ENCODE results near the gene BCAS3.
"Not testable (repeated sequence)": the region's sequence is repeated elsewhere in the genome, so short reads cannot be mapped to it uniquely, and the experiment has no call there.

Gene BCAS3

DNA sequence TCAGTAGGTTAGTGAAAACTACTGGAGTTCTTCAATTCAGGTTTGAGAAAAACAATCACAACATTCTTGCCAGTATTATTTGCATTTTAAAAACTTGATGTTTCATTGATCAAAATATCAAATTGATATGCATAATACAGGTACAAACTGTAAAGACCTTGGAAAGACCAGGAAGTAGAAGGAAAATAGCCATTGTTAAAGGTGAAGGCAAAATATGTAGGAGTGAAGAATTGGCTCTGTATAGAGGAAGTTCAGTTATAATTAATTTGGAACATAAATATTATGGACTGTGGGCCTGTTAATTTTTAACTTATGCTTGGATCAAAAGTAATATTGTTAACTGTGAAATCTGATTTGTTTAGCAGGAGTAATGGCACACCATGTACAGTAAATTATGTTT is 112.6 kb downstream of the BCAS3 start:
- TF ChIP-seq, protein P1, sequence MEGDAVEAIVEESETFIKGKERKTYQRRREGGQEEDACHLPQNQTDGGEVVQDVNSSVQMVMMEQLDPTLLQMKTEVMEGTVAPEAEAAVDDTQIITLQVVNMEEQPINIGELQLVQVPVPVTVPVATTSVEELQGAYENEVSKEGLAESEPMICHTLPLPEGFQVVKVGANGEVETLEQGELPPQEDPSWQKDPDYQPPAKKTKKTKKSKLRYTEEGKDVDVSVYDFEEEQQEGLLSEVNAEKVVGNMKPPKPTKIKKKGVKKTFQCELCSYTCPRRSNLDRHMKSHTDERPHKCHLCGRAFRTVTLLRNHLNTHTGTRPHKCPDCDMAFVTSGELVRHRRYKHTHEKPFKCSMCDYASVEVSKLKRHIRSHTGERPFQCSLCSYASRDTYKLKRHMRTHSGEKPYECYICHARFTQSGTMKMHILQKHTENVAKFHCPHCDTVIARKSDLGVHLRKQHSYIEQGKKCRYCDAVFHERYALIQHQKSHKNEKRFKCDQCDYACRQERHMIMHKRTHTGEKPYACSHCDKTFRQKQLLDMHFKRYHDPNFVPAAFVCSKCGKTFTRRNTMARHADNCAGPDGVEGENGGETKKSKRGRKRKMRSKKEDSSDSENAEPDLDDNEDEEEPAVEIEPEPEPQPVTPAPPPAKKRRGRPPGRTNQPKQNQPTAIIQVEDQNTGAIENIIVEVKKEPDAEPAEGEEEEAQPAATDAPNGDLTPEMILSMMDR (conservative IDR thresholded peaks at IDR 0.05) = no peak
- TF ChIP-seq ZFX (IDR thresholded peaks at IDR 0.05) = no peak
- no peak overlapping the region for H3K27ac ChIP-seq

DNA sequence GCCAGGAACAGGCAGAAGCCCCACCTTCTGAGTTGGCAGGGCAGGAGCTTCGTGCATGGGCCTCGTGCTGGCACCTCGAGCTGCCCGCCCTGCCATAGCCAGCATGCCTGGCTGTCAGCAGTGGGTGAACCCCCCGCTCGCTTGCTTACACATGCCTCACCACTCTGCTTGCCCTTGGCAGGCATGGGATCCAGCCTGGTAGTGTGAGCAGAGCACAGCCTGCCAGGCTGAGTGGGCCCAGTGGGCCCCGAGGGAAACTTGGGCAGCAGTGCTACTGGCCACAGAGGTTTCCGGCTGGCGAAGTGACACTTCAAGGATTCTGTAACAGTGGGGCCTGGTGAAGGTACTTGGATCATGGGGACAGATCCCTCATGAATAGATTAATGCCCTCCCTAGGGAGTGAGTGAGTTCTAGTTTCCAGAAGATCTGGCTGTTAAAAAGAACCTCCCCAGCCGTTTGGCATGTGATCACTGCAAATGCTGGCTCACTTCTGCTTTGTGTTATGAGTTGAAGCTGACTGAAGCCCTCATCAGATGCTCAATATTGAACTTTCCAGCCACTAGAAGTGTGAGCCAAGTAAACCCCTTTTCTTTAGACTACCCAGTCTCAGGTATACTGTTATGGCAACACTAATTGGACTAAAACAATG is 114.7 kb downstream of the BCAS3 start:
- H3K27ac ChIP-seq = no peak overlapping the region
- TF ChIP-seq, protein P1 (conservative IDR thresholded peaks at IDR 0.05) = no peak
- TF ChIP-seq ZFX (IDR thresholded peaks at IDR 0.05) = no peak

DNA sequence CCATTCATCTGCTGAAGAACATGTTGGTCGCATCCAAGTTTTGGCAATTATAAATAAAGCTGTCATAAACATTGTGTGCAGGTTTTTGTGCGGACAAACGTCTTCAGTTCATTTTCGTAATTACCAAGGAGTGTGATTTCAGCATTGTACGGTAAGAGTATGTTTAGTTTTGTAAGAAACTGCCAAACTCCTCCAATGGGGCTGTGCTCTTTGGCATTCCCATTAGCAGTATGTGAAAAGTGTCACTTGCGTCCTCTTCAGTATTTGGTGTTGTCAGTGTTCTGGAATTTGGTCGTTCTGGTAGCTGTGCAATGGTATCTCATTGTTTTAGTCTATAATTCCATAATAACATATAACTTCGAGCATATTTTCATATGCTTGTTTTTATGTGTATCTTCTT is 120.9 kb downstream of the BCAS3 start:
- no peak overlapping the region for H3K27ac ChIP-seq
- TF ChIP-seq ZFX (IDR thresholded peaks at IDR 0.05) = no peak
- TF ChIP-seq, protein P1 (conservative IDR thresholded peaks at IDR 0.05) = no peak

DNA sequence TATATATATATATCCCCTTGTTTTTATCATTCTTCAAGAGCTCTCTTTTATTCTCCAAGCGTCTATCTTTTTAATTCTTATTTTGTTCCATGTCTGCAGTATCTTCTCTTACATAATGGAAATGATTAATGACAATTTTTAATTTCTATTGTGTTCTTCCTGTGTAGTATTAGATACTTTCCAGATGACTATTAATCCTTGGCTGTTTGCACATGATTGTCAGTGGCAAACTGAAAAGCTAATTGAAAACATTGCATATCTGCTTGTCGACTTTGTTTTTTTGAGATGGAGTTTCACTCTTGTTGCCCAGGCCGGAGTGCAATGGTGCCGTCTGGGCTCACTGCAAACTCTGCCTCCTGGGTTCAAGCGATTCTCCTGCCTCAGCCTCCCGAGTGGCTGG is 124.7 kb downstream of the BCAS3 start:
- TF ChIP-seq, protein P1 (conservative IDR thresholded peaks at IDR 0.05) = no peak
- TF ChIP-seq ZFX (IDR thresholded peaks at IDR 0.05) = no peak

DNA sequence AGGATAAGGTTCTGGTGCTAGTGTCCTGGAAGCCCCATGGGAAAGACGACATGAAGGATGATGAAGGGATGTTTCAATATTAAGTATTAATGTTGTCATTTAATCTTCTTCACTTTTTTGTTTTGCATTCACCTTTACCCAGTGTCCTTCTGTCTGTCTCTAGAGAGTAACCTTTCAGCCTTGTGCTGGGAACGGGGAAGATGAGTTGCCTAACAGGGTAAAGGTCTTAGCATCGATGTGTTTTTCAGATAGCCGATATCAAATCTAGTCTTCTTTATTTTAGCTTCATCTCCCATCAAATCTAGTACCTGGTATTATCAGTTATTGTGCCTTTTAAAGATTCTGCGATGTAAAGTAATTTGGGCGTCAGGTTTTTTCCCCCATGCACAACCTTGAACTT is 125.4 kb downstream of the BCAS3 start:
- no peak overlapping the region for H3K27ac ChIP-seq

More for the DNA sequence above, 124.7 kb downstream of the BCAS3 start:
- no peak overlapping the region for H3K27ac ChIP-seq

DNA sequence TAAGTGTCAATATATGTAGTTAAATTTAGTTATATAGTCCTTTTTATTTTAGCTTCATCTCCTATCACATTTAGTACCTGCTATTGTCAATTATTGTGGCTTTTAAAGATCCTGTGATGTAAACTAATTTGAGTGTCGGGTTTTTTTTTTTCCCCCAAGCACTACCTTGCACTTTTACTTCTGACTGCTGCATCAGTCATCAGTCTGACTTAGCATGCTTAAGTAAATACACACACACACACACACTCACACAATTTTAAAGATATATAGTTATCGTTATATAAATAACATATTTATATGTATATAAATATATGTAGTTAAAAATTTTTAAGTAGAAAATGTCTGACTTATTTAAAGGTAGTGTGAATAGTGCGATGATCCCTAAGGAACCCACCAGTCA is 127.2 kb downstream of the BCAS3 start:
- H3K27ac ChIP-seq = no peak overlapping the region
- no peak for TF ChIP-seq ZFX (IDR thresholded peaks at IDR 0.05)
- TF ChIP-seq, protein P1 (conservative IDR thresholded peaks at IDR 0.05) = no peak

More for the DNA sequence above, 125.4 kb downstream of the BCAS3 start:
- TF ChIP-seq, protein P1 (conservative IDR thresholded peaks at IDR 0.05) = no peak

DNA sequence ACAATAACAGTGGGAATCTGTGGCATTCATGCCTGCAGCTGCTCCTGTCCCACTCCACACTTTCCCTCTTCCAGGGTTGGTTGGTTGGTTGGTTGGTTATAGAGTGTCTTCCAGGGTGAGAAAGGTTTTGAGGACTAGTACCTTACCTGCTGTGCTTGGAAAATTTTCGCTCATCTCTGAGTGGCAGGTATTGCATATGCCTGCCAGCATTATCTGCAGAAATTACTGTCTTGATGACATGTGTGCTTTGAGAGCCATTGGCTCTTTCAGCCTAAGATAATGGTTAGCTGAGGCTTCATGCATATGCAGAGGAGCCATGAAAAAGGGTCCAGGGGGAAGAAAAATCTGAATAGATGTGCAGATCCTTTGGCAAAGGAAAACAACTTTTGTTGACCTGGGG is 131.8 kb downstream of the BCAS3 start:
- no peak for TF ChIP-seq ZFX (IDR thresholded peaks at IDR 0.05)
- TF ChIP-seq, protein P1 (conservative IDR thresholded peaks at IDR 0.05) = no peak
- no peak overlapping the region for H3K27ac ChIP-seq

DNA sequence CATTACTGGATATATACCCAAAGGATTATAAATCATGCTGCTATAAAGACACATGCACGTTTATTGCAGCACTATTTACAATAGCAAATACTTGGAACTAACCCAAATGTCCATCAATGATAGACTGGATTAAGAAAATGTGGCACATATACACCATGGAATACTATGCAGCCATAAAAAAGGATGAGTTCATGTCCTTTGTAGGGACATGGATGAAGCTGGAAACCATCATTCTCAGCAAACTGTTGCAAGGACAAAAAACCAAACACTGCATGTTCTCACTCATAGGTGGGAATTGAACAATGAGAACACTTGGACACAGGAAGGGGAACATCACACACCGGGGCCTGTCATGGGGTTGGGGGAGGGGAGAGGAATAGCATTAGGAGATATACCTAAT is 137.3 kb downstream of the BCAS3 start:
- not testable (repeated sequence) for H3K27ac ChIP-seq

Measured in C4-2B (cell line).